HG02623 (cell line): ENCODE data around the gene MTIF2.
"Not testable (repeated sequence)": the region's sequence is repeated elsewhere in the genome, so short reads cannot be mapped to it uniquely, and the experiment has no call there.

ENCODE experiments used
- ATAC-seq: cut with Tn5 transposase; IDR thresholded peaks from one replicate; pipeline ENCODE4 v1.9.1; 2021; ENCODE audit warnings: moderate library complexity; ENCODE audit not compliant: unreplicated experiment

The MTIF2 gene

DNA sequence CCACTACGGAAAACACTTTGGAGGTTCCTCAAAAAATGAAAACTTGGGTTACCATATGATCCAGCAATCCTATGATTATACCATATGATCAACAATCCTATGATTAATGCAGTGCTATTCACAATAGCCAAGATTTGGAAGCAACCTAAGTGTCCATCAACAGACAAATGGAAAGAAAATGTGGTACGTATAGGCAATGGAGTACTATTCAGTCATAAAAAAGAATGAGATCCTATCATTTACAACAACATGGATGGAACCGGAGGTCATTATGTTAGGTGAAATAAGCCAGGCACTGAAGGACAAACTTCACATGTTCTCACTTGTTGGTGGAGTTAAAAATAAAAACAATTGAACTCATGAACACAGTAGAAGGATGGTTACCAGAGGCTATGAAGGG is 64.5 kb downstream of the MTIF2 start:
- no peak for ATAC-seq

DNA sequence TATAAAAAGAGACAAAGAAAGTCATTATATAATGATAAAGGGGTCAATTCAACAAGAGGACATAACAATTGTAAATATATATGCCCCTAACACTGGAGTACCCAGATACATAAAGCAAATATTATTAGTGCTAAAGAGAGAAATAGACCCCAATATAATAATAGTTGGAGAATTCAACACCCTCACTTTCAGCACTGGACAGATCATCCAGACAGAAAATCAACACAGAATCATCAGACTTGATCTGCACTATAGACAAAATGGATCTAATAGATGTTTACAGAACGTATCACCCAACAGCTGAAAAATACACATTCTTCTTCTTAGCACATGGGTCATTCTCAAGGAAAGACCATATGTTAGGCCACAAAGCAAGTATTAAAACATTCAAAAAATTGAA is 68.6 kb downstream of the MTIF2 start:
- no peak for ATAC-seq

GRCh38 chr2:55196526-55196925 is 72.5 kb downstream of the MTIF2 start:
- no peak for ATAC-seq

- not testable (repeated sequence) for ATAC-seq
These were observed 77.1 kb downstream of the MTIF2 start for GRCh38 chr2:55191888-55192287.

DNA sequence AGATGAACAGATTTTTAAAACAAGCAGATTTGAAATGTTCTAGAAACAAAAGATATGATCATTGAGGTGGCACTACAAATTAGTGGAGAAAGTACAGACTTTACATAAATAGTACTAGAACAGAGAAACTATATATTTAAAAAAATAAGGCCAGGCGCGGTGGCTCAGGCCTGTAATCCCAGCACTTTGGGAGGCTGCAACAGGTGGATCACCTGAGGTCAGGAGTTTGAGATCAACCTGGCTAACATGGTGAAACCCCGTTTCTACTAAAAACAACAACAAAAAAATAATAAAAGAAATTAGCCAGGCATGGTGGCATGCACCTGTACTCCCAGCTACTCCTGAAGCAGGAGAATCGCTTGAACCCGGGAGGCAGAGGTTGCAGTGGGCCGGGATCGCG is 82.2 kb downstream of the MTIF2 start:
- ATAC-seq, result not testable (repeated sequence)
